Activated CD8-positive, alpha-beta memory T cell treated with anti-CD3 and anti-CD28 coated beads, Interleukin-2, amount 50 U/mL, for 24 hours (primary cell): ENCODE measurements around the gene TUBB2A.
"Not testable (repeated sequence)": the region's sequence is repeated elsewhere in the genome, so short reads cannot be mapped to it uniquely, and the experiment has no call there.

Experiments used
- DNase-seq: peaks from one replicate; pipeline ENCODE4 v3.0.0-alpha.2; 2020; ENCODE audit errors: extremely low read depth

Gene TUBB2A

GRCh38 chr6:3181105-3181504 lies 23.8 kb upstream of the TUBB2A start:
- no peak for DNase-seq

DNA sequence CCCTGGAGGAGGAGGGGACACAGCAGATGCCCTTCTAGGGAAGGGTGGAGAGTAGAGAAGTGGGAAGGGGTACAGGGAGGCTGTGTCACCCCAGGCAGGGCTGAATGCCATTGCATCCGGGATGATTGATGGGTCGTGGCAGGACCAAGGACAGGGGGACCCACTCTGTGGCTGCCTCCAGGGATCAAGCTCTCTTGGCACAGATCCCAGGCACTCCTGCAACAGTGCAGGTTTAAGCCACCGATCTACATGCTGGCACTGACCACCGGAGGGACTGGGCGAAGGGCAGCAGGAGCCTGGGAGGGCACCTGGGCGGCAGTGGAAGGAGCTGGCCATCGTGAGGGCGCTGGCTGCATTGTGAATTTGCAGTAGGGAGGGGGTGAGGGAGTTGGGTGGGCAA lies 22.6 kb upstream of the TUBB2A start:
- DNase-seq: not testable (repeated sequence)

DNA sequence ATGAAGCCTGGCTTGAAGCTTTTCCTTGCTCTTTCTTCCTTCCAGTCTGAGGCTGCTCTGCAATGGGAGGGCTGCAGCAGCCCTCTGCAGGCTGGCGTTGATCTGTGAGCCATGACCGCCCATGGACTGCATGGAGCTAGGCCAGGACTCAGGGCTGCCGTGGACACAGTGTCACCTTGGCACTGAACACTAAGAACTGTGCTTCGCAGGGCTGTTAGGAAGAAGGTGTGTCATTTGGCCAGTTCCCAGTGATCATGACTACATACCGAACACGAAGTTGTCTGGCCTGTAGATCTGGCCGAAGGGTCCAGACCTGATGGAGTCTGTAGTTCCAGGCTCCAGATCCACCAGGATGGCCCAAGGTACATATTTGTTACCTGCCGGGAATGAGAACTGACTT lies 21.3 kb upstream of the TUBB2A start:
- not testable (repeated sequence) for DNase-seq

GRCh38 chr6:3176562-3177355 lies 19.4 kb upstream of the TUBB2A start:
- no peak for DNase-seq

DNA sequence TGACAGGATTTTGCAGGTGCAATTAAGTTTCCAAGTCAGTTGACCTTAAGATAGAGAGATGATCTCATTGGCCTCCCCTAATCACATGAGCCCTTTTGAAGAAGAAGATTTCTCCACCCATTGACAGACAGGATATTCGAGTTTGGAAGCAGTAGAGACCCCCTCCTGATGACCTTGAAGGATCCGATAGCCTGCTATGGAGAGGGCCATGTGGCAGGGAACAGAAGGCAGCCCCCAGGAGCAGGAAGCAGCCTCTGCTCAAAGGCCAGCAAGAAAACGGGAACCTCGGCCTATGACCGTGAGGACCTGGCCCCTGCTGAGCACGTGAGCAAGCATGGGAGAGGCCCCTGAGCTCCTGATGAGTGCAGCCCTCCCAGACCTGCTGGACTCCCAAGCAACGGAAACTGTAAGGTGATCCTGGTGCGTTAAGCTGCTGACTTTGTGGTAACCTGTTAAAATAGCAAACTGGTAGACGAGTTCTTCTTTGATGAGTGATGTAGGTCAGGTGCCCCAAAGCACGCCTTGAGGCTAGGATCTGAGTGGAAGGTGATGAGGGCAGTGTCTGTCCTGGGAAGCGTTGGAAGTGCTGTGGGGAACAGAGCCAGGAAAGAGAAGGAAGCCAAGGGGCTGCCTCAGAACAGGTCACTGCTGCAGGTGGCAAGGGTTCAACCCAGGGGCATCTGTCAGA lies 18.5 kb upstream of the TUBB2A start:
- no peak for DNase-seq

GRCh38 chr6:3173636-3174089 lies 16.3 kb upstream of the TUBB2A start:
- DNase-seq: not testable (repeated sequence)

DNA sequence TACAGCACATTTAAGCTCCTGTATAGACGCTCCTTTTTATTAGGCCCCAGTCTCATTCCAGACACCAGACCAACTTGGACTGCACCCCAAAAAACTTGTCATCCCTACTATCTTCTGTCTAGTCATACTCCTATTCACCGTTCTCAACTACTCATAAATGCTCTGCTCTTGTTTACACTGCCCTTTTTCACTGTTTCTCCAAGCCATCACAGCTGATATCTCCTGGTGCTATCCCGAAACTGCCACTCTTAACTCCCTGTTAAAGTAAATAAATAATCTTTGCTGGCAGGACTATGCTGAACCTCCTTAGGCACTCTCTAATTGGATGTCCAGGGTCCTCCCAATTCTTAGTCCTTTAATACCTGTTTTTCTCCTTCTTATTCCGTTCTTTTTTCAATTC lies 15.4 kb upstream of the TUBB2A start:
- DNase-seq: not testable (repeated sequence)

DNA sequence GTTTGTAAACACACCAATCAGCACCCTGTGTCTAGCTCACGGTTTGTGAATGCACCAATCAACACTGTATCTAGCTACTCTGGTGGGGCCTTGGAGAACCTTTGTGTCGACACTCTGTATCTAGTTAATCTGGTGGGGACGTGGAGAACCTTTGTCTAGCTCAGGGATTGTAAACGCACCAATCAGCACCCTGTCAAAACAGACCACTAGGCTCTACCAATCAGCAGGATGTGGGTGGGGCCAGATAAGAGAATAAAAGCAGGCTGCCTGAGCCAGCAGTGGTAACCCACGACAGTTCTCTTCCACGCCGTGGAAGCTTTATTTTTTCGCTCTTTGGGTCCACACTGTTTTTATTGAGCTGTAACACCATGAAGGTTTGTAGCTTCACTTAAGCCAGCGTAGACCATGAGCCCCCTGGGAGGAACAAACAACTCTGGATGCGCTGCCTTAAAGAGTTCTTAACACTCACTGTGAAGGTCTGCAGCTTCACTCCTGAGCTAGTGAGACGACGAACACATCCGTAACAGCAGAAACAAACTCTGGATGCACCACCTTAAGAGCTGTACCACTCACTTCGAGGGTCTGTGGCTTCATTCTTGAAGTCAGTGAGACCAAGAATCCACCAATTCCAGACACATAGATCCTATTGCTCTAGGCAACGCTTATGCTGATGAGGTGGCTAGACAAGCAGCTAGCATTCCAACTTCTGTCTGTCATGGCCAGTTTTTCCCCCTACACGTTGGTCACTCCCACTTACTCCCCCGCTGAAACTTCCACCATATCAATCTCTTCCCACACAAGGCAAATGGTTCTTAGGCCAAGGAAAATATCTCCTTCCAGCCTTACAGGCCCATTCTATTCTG lies 14.2 kb upstream of the TUBB2A start:
- not testable (repeated sequence) for DNase-seq

DNA sequence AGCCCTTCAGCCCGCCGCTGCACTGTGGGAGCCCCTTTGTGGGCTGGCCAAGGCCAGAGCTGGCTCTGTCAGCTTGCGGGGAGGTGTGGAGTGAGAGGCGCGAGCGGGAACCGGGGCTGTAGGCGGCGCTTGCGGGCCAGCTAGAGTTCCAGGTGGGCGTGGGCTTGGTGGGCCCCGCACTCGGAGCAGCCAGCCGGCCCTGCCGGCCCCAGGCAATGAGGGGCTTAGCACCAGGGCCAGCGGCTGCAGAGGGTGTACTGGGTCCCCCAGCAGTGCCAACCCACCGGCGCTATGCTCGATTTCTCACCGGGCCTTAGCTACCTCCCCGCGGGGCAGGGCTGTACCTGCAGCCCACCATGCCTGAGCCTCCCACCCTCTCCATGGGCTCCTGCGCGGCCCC lies 13.3 kb upstream of the TUBB2A start:
- not testable (repeated sequence) for DNase-seq

DNA sequence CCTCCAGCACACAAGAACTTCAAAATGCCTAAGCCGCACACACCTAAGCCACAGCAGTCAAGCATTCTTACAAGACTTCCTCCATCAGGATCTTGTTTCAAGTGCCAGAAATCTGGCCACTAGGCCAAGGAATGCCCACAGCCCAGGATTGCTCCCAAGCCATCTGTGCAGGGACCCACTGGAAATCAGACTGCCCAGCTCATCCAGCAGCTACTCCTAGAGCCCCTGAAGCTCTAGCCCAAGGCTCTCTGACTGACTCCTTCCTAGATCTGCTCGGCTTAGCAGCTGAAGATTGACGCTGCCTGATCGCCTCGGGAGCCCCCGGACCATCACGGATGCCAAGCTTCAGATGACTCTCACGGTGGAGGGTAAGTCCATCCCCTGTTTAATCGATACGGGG lies 10.7 kb upstream of the TUBB2A start:
- not testable (repeated sequence) for DNase-seq

- not testable (repeated sequence) for DNase-seq
Measured at GRCh38 chr6:3166535-3167225, 9.3 kb upstream of the TUBB2A start.

GRCh38 chr6:3165631-3166534 lies 8.5 kb upstream of the TUBB2A start:
- no peak for DNase-seq

DNA sequence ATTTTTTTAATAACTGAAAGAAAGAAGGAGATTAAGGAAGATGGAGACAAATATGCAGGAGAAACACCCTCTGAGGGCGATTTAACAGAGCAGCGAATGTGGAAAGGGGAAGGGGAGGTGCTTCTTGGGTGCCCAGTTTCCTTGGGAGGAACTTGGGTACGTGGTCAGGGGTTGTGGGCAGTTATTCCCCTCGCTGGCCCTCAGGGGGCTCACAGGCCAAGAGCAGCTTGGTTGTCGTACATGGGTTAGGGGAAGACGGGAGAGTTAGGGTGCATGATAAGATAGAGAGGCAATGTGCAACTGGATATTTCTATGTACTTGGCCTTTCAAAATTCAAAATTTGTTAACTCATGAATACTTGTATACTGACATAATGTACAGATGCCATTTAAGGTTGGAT lies 7.0 kb upstream of the TUBB2A start:
- DNase-seq: no peak

DNA sequence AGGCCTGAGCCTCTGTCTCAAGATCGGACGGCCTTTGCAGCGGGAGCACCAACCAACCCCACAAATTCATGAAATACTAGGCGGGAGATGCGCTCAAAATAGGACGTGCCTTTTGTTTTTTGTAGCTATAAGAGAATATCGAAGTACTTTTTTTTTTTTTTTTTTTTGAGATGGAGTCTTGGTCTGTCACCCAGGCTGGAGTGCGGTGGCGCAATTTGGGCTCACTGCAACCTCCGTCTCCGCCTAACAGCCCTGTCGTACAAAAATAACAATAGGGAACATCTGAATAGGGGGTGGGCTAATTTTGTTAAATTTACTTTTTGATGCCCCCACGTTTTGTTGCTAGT lies 5.9 kb upstream of the TUBB2A start:
- DNase-seq: no peak

- no peak for DNase-seq
Measured at GRCh38 chr6:3162565-3163247, 5.4 kb upstream of the TUBB2A start.

DNA sequence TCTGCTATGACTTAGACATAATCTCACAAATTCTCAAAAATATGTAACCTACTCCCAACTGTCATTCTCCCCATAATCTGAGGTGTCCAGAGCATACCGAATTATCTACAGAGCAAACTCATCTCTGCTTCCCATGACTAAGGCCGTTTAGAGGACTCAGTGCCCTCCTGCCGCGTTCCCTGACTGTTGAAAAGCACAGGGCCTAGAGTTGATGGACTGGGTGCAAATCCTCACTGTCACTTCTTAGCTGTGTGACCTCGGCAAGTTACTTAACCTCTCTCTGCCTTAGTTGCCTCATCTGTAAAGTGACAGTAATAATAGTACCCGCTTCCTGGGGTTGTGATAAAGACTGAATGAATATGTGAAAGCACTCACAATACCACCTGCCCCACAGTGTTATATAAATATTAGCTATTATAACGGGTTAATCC lies 4.7 kb upstream of the TUBB2A start:
- no peak for DNase-seq

GRCh38 chr6:3159805-3160781 lies 2.7 kb upstream of the TUBB2A start:
- peak; percentile 23 for DNase-seq

DNA sequence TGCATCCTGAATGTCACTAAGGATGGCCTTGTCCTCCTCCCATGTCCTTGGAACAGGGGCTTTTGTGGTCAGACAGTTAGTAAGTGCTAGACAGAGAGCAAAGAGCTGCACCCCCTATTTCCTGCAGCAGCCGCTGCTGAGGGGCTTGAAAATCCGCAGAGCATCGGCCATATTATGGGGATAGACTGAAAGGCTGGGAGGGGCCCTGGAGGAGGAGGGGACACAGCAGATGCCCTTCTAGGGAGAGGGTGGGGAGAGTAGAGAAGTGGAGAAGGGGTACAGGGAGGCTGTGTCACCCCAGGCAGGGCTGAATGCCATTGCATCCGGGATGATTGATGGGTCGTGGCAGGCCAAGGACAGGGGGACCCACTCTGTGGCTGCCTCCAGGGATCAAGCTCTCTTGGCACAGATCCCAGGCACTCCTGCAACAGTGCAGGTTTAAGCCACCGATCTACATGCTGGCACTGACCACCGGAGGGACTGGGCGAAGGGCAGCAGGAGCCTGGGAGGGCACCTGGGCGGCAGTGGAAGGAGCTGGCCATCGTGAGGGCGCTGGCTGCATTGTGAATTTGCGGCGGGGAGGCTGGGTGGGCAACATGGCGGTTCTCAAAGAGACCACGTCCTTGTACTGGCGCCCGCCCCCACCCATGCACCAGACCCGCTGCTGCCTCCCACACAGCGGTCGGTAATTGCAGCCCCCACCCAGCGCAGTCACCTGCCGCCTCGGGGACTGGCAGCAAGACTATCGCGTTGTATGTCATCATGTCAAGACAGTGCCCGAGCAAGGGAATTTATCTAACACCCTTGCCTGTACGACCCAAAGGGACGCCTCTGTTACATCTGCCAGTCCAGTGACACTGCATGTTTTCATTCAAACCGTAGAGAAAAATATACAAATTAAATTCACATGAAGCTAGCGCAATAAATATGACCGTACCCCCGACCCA lies 887 bp downstream of the TUBB2A start:
- DNase-seq: not testable (repeated sequence)
